ENCODE measurements around the gene NELFA. TPM values are rescaled to one million over a fixed set of nuclear protein-coding genes. Genes with fewer than 3 reads are reported as not detected.

The NELFA gene
- total and polyA plus RNA-seq, 2 donors (not counting 1 experiment from before 2014, with no cell fraction given), result 7.4 to 15.2 TPM

DNA sequence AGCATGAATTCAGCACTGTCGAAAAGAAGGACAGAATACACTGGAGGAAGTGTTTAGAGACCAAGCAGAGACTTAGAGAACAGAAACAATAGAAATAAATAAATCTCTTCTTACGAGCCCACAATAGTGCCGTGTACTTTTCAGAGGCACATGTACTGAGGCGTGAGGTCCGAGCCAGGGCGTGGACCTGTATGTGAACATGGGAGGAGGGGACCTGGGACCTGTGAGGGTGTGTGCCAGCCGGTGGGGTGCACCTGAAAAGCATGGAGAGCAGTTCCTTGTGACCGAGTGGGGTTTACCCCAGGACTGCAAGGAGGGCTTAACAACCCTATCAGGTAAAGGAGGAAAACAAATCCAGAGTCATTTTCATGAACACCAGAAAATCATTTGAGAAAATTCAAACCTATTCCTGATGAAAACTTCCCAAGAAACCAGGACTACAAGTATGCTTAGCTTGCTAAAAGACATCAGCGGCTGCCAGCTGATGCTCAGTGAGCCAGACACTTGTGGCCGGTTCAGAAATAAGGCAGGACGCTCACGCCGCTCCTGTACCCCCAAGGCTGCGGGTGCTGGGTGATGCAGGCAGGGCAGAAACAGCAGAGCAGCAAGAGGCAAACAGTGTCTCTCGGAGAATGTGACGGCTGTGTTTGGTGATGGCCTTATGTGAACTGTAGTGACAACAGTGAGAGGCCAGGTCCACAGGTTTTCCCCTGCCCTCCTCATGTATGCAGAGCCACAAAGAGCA, 37.1 kb downstream of the NELFA start:
- no peaks in the 10 kb centered on the region for H3K27me3 ChIP-seq (ENCODE audit: control insufficient read depth, insufficient read depth, low read length)
- H3K79me2 ChIP-seq (ENCODE audit: control insufficient read depth, insufficient read depth, low read length), result no peaks in the 10 kb centered on the region
- no peaks in the 10 kb centered on the region for H3K4me1 ChIP-seq (ENCODE audit: control insufficient read depth, extremely low read depth, insufficient read depth, low read length)
- H3K9me3 ChIP-seq (ENCODE audit: control insufficient read depth, insufficient read depth, low read depth, low read length), result no peaks in the 10 kb centered on the region
- H3K27ac ChIP-seq (ENCODE audit: insufficient read depth, low read length), result no peak overlapping the region
- no peak overlapping the region for H2AFZ ChIP-seq (ENCODE audit: low read length)
- H3K9ac ChIP-seq (ENCODE audit: insufficient read depth, low read length), result no peak overlapping the region
- H3K36me3 ChIP-seq (ENCODE audit: control insufficient read depth, insufficient read depth, low read length), result peaks cover 30% of the 10 kb centered on the region
- H3K4me3 ChIP-seq (replicated peaks in 1 of 4; ENCODE audit: control extremely low read depth in 1 of 4, insufficient read depth in 1 of 4, low read depth in 3 of 4, low read length in 4 of 4), result no peak overlapping the region
- H4K20me1 ChIP-seq (ENCODE audit: control insufficient read depth, extremely low read depth, insufficient read depth, low read length), result no peaks in the 10 kb centered on the region
- DNase-seq (ENCODE audit: low read depth in 2 of 2), result no peak
- TF ChIP-seq, protein P1, sequence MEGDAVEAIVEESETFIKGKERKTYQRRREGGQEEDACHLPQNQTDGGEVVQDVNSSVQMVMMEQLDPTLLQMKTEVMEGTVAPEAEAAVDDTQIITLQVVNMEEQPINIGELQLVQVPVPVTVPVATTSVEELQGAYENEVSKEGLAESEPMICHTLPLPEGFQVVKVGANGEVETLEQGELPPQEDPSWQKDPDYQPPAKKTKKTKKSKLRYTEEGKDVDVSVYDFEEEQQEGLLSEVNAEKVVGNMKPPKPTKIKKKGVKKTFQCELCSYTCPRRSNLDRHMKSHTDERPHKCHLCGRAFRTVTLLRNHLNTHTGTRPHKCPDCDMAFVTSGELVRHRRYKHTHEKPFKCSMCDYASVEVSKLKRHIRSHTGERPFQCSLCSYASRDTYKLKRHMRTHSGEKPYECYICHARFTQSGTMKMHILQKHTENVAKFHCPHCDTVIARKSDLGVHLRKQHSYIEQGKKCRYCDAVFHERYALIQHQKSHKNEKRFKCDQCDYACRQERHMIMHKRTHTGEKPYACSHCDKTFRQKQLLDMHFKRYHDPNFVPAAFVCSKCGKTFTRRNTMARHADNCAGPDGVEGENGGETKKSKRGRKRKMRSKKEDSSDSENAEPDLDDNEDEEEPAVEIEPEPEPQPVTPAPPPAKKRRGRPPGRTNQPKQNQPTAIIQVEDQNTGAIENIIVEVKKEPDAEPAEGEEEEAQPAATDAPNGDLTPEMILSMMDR (conservative IDR thresholded peaks at IDR 0.05 in 1 of 2, IDR thresholded peaks at IDR 0.05 in 1 of 2; ENCODE audit: low read depth in 1 of 2, low read length in 2 of 2), result no peak
- no peak for TF ChIP-seq EZH2 (IDR thresholded peaks at IDR 0.05; ENCODE audit: low read length, missing control alignments)
- H3K4me2 ChIP-seq (ENCODE audit: extremely low read depth, insufficient read depth, low read length), result no peak overlapping the region

GRCh38 chr4:1970926-1971325, 37.8 kb downstream of the NELFA start:
- no peaks in the 10 kb centered on the region for H3K4me1 ChIP-seq (ENCODE audit: control insufficient read depth, extremely low read depth, insufficient read depth, low read length)
- no peak for DNase-seq (ENCODE audit: low read depth in 2 of 2)
- H3K27me3 ChIP-seq (ENCODE audit: control insufficient read depth, insufficient read depth, low read length), result no peaks in the 10 kb centered on the region
- H3K27ac ChIP-seq (ENCODE audit: insufficient read depth, low read length), result no peak overlapping the region
- no peak overlapping the region for H2AFZ ChIP-seq (ENCODE audit: low read length)
- no peaks in the 10 kb centered on the region for H3K79me2 ChIP-seq (ENCODE audit: control insufficient read depth, insufficient read depth, low read length)
- TF ChIP-seq, protein P1 (conservative IDR thresholded peaks at IDR 0.05 in 1 of 2, IDR thresholded peaks at IDR 0.05 in 1 of 2; ENCODE audit: low read depth in 1 of 2, low read length in 2 of 2), result no peak
- no peak for TF ChIP-seq EZH2 (IDR thresholded peaks at IDR 0.05; ENCODE audit: low read length, missing control alignments)
- no peak overlapping the region for H3K4me2 ChIP-seq (ENCODE audit: extremely low read depth, insufficient read depth, low read length)
- no peak overlapping the region for H3K4me3 ChIP-seq (replicated peaks in 1 of 4; ENCODE audit: control extremely low read depth in 1 of 4, insufficient read depth in 1 of 4, low read depth in 3 of 4, low read length in 4 of 4)
- no peaks in the 10 kb centered on the region for H4K20me1 ChIP-seq (ENCODE audit: control insufficient read depth, extremely low read depth, insufficient read depth, low read length)
- no peaks in the 10 kb centered on the region for H3K9me3 ChIP-seq (ENCODE audit: control insufficient read depth, insufficient read depth, low read depth, low read length)
- peaks cover 24% of the 10 kb centered on the region for H3K36me3 ChIP-seq (ENCODE audit: control insufficient read depth, insufficient read depth, low read length)
- H3K9ac ChIP-seq (ENCODE audit: insufficient read depth, low read length), result no peak overlapping the region

DNA sequence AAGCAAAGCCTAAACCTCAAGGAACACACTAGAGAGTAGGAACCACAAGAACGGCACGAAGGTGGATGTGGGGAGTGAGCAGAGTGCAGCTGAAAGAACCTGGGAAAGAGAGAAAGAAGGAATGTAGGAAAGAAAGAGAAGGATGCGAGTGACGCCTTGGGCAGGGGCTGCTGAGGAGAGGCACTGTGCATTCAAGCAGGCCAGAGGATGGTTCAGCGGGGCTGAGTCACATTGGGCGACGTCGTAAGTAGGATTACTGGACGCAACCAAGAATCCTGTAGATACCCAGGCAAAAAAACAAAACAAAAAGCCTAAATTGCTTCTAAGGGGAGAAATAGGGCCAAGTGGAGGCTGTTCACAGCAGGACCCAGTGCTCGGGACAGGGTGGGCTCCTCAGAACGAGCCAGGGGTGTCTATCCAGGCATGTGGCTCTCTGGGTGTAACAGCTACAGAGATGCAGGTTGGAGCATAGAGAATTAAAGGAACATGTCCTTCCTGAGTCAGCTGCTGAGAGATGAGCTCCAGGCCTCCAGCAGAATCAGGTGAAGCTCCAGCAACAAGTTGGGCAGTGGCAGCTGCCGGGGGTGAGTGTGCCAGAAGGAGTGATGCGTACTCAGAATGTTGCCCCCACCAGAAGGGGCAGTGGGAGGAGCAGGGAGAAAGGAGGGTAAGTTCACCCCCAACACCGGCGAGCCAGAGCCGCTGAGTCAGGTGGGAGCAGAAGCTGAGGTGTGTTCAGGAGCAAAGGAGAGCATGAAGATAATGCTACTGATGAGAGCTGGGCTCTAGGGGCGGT, 38.6 kb downstream of the NELFA start:
- TF ChIP-seq, protein P1 (conservative IDR thresholded peaks at IDR 0.05 in 1 of 2, IDR thresholded peaks at IDR 0.05 in 1 of 2; ENCODE audit: low read depth in 1 of 2, low read length in 2 of 2), result no peak
- no peak for TF ChIP-seq EZH2 (IDR thresholded peaks at IDR 0.05; ENCODE audit: low read length, missing control alignments)
- Histone ChIP-seq H3K4me3 (replicated peaks in 1 of 4; ENCODE audit: control extremely low read depth in 1 of 4, insufficient read depth in 1 of 4, low read depth in 3 of 4, low read length in 4 of 4) (no peak overlapping the region), H3K27me3 (ENCODE audit: control insufficient read depth, insufficient read depth, low read length) (no peaks in the 10 kb centered on the region), H4K20me1 (ENCODE audit: control insufficient read depth, extremely low read depth, insufficient read depth, low read length) (no peaks in the 10 kb centered on the region), H3K9ac (ENCODE audit: insufficient read depth, low read length) (no peak overlapping the region), H3K27ac (ENCODE audit: insufficient read depth, low read length) (no peak overlapping the region), H3K36me3 (ENCODE audit: control insufficient read depth, insufficient read depth, low read length) (peaks cover 18% of the 10 kb centered on the region), H3K4me1 (ENCODE audit: control insufficient read depth, extremely low read depth, insufficient read depth, low read length) (no peaks in the 10 kb centered on the region), H3K79me2 (ENCODE audit: control insufficient read depth, insufficient read depth, low read length) (no peaks in the 10 kb centered on the region), H2AFZ (ENCODE audit: low read length) (no peak overlapping the region), H3K9me3 (ENCODE audit: control insufficient read depth, insufficient read depth, low read depth, low read length) (no peaks in the 10 kb centered on the region), H3K4me2 (ENCODE audit: extremely low read depth, insufficient read depth, low read length) (no peak overlapping the region)
- DNase-seq (ENCODE audit: low read depth in 2 of 2), result no peak

All from fibroblast of lung (primary cell).